Neural progenitor cell (in vitro differentiated cells): ENCODE results near the gene DMBX1.

Experiments used
- CTCF ChIP-seq: fragments of 200-600 bp; sonication (generic); IDR thresholded peaks from 2 replicates; pipeline ENCODE4 v1.5.1; 2017; ENCODE audit warnings: antibody characterized with exemption, mild to moderate bottlenecking
- EZH2 ChIP-seq: fragments of 200-600 bp; sonication (generic); IDR thresholded peaks from 2 replicates; pipeline ENCODE4 v1.6.1; 2017; ENCODE audit warnings: antibody characterized with exemption, mild to moderate bottlenecking, moderate library complexity

DNA sequence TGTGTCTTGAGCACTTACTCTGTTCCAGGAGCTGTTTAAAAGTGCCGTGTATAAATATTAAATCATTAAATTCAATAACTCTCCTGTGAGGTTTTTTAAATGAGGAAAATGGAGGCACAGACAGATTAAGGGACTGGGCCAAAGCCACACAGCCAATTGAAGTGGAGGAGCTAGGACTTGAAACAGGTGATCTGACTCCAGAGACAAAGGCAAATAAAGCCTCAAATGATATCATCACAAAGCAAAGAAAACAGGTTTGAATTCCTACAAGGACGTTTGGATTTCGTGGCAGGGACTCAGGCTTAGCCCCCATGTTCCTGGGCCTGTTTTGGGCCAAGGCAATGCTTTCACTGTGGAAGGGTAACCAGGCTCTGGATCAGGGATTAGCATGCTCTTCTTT, 45.2 kb upstream of the DMBX1 start:
- TF ChIP-seq CTCF (no peak), EZH2 (no peak)
